HK-2 (cell line): ENCODE data around the gene C12orf54.
"Not testable (repeated sequence)": the region's sequence is repeated elsewhere in the genome, so short reads cannot be mapped to it uniquely, and the experiment has no call there.

ENCODE experiments used
- DNase-seq: peaks from one replicate; pipeline ENCODE4 v3.0.0-alpha.2; 2018; ENCODE audit not compliant: unreplicated experiment

C12orf54 gene

DNA sequence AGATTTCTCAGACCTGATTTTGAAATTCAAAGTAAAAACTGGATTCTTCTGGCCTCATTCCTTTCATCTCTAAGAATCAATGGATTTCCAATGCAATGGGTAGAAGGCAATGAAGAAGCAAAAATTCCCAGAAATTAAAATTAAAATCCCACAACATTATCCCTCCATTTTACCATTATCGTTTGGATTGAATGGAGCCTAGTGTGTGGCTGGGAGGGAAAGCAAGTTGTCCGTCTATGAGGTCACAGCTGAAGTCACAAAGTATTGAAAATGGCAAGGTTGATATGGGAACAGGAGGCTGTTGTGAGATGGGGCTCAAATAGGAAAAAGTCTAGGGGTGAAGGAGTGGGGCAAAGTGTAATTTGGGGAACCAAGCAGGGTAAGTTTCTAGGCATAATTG is at the start of gene C12orf54:
TSS of gene C12orf54 (plus strand) at position 301 of the 400 bp plus-strand sequence. CDS start 799 bp downstream, outside the sequence.
- DNase-seq, result no peak

DNA sequence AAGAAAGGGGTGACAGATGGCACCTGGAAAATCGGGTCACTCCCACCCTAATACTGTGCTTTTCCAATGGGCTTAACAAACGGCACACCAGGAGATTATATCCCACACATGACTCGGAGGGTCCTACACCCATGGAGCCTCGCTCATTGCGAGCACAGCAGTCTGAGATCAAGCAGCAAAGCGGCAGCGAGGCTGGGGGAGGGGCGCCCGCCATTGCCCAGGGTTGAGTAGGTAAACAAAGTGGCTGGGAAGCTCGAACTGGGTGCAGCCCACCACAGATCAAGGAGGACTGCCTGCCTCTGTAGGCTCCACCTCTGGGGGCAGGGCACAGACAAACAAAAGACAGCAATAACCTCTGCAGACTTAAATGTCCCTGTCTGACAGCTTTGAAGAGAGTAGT is 48.3 kb upstream of the C12orf54 start:
- DNase-seq, result not testable (repeated sequence)

DNA sequence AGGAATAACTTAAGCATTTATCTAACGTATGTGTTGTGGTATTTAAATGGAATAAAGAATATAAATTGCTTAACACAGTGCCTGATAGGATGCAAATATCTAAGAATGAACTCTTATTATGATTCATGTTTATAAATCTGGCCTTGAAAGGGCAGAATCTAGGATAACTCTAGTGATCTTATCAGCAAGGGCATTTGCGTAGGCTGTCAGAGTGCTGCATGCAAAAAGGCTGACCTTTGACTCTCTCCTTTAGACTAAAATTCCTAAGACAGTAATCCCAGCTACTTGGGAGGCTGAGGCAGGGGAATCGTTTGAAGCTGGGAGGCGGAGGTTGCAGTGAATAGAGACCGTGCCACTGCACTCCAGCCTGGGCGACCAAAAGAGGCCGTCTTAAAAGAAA is 41.2 kb upstream of the C12orf54 start:
- no peak for DNase-seq

DNA sequence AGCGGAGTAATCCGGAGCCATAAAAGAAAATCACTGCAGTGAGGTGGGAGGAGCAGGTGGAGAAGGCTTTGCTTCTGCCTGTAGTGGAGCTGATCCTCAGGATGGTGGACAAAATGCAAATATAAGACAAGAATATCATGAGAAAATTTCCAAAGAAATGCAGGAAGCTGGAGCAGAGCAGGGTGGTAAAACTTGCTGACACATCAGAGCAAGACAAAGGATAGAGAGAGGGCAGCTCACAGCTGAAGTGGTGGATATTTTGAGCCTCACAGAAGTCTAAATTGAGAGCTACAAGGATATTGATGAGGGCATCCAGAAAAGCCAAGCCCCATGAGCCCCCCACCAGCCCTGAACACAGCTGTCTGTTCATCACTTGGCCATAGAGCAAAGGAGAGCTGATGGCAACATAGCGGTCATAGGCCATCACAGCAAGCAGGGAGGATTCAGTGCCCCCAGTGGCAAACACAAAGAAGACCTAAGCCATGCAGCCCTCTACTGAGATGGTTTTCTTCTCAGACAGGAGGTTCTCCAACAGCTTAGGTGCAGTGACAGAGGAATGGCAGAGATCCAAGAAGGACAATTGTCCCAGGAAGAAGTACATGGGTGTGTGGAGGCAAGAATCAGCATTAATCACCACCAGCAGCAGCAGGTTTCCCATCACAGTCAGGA is 40.0 kb upstream of the C12orf54 start:
- no peak for DNase-seq

DNA sequence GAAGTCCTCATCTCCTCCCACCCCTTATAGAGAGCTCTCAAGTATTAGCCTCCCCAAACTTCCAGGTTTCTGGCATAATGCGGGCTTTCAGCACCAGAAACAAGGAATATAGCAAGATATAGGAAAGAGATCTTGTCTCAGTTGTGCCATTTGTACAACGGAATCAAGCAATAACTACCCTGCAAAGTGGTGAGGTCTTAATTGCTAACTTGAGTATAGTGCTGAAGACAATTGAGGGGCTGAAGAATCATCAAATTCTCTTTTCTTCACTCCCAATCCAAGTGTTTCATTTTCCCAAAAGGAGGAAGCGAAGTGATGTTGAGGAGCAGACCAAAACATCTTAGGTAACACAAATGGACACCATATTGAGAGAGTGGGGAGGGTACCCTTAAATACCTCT is 36.8 kb upstream of the C12orf54 start:
- DNase-seq, result no peak

DNA sequence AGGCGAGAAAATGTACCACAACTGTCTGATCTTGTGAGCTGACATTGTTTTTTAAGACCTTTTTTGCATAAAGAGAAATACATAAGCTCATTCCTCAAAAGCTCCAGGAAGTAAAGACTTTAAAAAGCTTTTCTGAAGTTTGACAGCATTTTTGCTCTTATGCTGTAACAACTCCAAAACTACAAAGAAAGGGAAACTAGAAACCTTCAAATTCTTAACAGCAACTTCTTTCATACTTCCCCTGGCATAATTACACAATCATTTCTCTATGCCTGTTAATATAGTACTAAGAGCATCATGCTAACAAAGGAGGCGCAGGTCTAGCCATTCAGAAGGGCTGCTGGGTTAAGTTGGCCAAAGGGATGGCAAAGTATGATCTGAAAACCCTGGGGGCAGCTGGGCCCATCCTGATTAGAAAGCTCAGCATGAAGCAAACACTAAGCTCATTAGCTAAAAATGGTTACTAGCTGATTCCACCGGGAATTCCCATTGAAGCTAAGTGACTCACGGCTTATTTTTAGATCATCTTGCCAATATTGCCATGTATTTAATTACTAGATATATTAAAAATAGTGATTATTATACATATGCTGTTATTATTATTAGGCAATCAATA is 36.0 kb upstream of the C12orf54 start:
- no peak for DNase-seq

DNA sequence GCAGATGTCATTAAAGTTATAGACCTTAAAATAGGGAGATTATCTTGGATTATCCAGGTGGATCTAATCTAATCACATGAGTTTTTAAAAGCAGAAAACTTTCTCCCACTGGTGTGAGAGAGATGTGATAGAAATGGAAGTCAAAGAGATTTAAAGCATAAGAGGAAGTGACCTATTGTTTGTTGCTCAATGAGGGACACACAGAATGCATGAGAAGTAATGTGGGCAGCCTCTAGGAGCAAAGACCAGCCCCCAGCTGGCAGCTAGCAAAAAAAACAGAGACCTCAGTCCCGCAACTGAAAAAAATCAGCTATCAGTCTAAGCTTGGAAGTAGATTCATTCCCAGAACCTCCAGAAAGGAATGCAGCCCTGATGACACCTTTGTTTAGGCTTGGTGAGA is 34.5 kb upstream of the C12orf54 start:
- no peak for DNase-seq

DNA sequence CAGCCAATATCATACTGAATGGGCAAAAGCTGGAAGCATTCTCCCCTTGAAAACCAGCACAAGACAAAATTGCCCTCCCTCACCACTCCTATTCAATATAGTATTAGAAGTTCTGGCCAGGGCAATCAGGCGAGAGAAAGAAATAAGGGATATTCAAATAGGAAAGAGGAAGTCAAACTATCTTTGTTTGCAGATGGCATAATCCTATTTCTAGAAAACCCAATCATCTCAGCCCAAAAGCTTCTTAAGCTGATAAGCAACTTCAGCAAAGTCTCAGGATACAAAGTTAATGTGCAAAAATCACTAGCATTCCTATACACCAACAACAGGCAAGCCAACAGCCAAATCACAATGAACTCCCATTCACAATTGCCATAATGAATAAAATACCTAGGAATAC is 30.9 kb upstream of the C12orf54 start:
- no peak for DNase-seq

DNA sequence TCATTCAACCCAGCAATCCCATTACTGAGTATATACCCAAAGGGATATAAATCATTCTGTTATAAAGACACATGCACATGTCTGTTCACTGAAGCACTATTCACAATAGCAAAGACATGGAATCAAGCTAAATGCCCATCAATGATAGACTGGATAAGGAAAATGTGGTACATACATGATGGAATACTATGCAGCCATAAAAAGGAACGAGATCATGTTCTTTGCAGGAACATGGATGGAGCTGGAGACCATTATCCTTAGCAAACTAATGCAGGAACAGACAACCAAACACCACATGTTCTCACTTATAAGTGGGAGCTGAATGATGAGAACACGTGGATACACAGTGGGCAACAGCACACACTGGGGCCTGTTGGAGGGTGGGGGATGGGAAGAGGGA is 29.3 kb upstream of the C12orf54 start:
- DNase-seq, result not testable (repeated sequence)

DNA sequence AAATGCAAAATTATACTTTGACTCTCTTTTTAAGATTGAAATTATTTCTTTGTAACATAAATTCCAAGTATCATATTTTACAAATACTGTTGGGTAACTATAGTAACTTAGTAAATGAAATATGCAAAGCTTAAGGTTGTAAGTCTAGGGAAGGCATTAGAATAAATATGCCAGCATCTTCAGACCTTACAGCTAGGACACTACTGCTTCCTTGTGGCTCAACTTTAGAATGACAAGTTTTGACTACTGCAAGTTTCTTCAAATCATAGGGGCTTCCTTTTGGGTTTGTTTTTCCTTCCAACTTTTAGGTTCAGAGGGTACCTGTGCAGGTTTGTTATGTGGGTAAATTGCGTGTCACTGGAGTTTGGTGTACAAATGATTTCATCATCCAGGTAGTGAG is 27.6 kb upstream of the C12orf54 start:
- no peak for DNase-seq

DNA sequence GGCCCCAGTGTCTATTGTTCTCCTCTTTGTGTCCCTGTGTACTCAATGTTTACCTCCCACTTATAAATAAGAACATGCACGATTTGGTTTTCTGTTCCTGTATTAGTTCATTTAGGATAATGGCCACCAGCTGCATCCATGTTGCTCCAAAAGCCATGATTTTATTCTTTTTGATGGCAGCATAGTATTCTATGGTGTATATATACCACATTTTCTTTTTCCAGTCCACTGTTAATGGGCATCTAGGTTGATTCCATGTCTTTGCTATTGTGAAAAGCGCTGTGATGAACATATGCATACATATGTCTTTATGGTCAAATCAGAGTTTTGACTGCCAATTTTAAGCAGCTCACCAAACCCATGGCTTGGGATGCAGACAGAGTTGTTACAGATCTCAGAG is 27.2 kb upstream of the C12orf54 start:
- no peak for DNase-seq

DNA sequence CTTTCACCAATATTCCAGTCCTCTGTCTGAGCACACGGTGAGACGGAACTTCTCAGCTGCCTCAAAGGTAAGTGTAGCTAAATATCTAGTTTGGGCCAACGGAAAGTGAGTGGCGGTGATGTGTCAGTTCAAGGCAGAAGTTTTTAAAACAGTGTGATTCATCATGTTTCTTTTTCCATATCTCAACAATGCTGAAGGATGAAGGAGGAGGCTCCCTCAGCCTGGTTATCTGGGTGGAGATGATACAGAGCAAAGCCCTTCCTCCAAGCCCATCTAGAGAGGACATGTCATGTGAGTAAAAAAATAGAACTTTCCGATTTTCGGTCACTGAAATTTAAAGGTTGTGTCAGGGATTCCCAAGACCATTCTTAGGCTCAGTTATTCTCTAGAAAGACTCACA is 23.0 kb upstream of the C12orf54 start:
- DNase-seq, result no peak

DNA sequence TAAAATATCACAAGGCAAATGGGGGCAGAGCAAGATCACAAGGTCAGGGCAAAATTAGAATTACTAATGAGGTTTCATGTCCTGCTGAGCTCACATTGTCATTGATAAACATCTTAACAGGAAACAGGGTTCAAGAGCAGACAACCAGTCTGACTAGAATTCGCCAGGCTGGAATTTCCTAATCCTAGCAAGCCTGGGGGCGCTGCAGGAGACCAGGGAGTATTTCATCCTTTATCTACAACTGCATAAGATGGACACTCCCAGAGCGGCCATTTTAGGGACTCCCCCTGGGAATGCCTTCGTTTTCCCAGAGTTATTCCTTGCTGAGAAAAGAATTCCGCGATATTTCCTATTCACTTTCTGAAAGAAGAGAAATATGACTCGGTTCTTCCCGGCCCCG is 13.3 kb upstream of the C12orf54 start:
- not testable (repeated sequence) for DNase-seq

DNA sequence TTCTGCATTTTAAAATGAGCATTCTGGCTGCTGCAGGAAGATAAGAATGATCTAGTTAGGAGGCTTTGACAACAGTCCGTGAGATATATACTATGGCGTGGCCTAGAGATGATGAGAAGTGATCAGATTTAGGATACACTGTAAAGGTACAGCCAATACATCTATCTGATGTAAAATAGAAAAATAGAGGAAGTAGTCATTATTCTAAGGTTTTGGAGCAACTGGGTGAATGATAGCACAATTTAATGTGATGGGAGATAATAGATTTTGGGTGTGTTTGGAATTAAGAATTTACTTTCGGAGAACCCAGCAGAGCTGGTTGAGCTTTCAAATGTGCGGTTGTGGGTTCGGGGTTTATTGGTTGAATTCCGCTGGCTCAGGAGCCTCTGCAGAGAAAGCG is 10.0 kb upstream of the C12orf54 start, which contains the start of gene ANP32D:
TSS of gene ANP32D (plus strand) at position 301 of the 400 bp plus-strand sequence. CDS start 106 bp downstream, outside the sequence.
- DNase-seq, result no peak

DNA sequence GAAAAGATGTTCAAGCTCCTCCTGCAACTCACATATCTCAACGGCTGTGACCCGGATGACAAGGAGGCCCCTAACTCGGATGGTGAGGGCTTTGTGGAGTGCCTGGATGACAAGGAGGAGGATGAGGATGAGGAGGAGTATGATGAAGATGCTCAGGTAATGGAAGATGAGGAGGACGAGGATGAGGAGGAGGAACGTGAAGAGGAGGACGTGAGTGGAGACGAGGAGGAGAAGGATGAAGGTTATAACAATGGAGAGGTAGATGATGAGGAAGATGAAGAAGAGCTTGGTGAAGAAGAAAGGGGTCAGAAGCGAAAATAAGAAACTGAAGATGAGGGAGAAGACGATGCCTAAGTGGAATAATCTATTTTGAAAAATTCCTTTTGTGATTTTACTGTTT is 9.2 kb upstream of the C12orf54 start:
- no peak for DNase-seq

DNA sequence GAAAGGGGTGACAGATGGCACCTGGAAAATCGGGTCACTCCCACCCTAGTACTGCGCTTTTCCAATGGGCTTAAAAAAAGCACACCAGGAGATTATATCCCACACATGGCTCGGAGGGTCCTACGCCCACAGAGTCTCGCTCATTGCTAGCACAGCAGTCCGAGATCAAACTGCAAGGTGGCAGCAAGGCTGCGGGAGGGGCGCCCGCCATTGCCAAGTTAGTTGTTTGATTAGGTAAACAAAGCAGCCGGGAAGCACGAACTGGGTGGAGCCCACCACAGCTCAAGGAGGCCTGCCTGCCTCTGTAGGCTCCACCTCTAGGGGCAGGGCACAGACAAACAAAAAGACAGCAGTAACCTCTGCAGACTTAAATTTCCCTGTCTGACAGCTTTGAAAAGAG is 7.8 kb upstream of the C12orf54 start:
- not testable (repeated sequence) for DNase-seq

DNA sequence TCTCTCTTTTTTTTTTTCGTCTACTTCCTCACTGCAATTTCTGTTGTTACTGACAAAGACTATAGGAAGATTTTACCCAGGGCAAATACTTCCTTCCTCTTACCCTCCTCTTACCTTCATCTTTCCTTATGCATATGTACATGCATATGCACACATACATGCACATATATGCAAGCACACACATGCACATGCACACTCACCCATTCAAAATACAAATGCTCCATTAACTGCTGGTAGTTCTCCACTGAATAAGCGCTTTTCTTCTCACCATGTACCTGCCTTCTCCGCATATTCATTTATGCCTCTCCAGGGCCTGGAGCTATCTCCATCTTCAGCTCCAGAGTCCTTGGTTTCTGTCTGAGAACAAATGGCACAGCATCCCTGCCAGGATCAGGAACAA is 632 bp downstream of the C12orf54 start:
- DNase-seq, result no peak

DNA sequence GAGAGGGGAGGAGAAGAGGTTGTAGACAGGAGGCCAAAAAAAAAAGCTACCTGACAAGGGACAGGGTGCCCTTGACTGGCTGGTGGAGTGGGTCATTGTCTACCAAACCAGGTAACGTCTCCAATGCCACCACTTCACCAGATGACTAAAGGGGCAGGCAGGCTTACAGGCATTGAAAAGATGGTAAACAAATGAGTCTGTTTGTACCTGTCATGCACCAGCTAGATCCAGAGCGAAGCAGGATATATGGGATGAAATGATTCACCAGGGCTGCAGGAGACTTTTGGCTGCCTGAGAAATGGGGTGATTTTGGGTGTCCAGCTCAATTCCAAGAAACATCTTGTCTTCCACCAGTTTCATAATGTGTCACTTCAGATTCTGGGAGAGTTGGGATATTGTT is 4.0 kb downstream of the C12orf54 start:
- DNase-seq, result no peak

DNA sequence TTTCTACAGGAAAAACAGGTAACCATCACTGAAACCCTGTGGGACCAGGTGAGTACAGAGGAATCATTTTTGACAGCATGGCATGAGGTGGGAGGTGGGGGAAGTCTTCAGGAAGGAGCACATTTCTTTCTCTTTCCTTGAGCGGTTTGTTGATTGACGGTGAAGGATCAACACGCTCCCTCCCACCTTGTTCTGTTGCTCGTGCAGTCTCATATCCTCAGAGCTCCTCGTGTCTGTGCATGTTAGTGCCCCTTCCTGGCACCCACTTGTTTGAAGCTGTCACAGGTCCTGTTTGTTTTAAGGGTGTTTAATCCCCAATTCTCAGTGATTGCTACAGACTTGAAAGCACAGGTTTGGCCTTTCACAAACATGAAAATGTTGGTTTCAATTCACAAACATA is 4.4 kb downstream of the C12orf54 start:
- no peak for DNase-seq

DNA sequence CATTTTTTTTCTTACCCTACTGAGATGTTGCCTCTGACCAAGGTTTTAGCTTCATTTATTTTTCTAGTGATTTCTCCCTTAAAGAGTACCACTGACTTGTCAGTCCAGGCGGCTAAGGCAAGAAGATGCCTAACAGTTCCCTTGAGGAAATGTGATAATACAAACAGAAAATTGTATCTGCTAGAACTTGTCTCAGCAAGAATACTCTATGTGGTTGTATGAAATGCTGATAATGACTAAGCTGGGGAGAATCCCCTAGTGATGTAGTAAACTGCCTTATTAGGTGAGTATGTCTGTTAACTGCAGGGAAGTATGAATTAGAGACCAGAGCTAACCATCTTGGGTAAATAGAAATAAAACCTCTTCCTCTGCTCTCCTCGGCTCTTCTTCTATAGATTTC is 6.7 kb downstream of the C12orf54 start:
- DNase-seq, result no peak

DNA sequence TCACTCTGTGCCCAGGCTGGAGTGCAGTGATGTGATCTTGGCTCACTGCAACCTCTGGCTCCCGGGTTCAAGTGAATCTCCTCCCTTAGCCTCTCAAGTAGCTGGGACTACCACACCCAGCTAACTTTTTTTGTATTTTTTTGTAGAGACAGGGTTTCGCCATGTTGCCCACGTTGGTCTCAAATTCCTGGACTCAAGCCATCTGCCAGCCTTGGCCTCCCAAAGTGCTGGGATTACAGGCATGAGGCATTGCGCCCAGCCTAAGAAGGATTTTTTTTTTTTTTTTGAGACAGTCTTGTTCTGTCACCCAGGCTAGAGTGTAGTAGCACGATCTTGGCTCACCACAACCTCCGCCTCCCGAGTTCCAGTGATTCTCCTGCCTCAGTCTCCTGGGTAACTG is 7.2 kb downstream of the C12orf54 start:
- not testable (repeated sequence) for DNase-seq

DNA sequence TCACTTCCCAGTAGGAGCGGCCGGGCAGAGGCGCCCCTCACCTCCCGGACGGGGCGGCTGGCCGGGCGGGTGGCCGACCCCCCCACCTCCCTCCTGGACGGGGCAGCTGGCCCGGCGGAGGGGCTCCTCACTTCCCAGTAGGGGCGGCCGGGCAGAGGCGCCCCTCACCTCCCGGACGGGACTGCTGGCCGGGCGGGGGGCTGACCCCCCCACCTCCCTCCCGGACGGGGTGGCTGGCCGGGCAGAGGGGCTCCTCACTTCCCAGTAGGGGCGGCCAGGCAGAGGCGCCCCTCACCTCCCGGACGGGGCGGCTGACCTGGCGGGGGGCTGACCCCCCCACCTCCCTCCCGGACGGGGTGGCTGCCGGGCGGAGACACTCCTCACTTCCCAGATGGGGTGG is 18.0 kb downstream of the C12orf54 start:
- DNase-seq, result not testable (repeated sequence)

DNA sequence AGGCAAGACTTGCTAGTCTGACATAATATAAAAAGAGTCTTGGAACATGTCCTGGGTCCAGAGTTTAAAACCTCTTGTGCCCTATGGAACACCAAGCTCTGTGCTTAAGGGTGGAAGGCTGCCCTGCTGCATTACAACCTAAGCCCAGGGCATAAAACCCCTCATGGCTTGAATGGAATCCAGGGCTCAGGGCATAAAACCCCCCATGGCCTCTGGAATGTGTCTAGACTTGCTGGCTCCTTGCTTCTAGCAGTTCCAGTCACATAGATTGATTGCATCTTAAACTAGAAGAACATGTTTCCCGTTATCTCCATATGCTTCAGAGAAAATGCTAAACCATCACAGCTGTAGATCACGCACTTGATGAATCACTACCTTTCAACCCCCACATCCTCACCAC is 24.5 kb downstream of the C12orf54 start:
- DNase-seq, result not testable (repeated sequence)

DNA sequence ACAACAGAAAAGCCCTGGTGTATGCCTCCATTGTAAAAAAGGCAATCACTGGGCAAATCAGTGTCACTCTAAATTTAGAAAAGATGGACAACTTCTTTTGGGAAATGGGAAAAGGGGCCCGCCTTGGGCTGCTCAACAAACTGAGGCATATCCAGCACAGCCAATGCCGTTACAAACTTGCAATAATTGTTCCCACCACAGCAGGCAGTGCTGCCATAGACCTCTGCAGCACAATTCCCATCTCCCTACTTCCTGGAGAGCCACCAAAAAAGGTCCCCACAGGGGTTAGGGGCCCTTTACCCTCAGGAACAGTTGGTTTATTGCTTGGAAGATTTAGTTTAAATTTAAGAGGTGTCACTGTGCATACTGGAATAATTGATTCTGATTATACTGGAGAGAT is 26.7 kb downstream of the C12orf54 start:
- no peak for DNase-seq
